ENCODE data around the gene DUSP7.
A peak's percentile ranks its signal among the peaks of the same experiment; 100 is the strongest.

The DUSP7 gene

GRCh38 chr3:52067526-52067925 lies 11.2 kb upstream of the DUSP7 start:
- H3K4me3 ChIP-seq (ENCODE audit: low read depth in 1 of 2, low read length in 2 of 2), result no peak overlapping the region
- no peaks in the 10 kb centered on the region for H3K9me3 ChIP-seq (ENCODE audit: control insufficient read depth in 1 of 2, low read length in 2 of 2)
- peaks cover 7 to 15% of the 10 kb centered on the region in 2 donors for H3K4me1 ChIP-seq (ENCODE audit: control insufficient read depth in 1 of 2, insufficient read depth in 2 of 2, low read length in 2 of 2)
- no peaks in the 10 kb centered on the region for H3K27me3 ChIP-seq (ENCODE audit: control insufficient read depth in 1 of 2, insufficient read depth in 2 of 2, low read length in 2 of 2)
- H3K27ac ChIP-seq (ENCODE audit: low read depth, low read length), result no peak overlapping the region
- no peaks in the 10 kb centered on the region for H3K36me3 ChIP-seq (ENCODE audit: control insufficient read depth in 1 of 2, insufficient read depth in 2 of 2, low read length in 2 of 2)
- no peak overlapping the region for H3K9ac ChIP-seq (ENCODE audit: low read depth in 1 of 2, low read length in 2 of 2)

DNA sequence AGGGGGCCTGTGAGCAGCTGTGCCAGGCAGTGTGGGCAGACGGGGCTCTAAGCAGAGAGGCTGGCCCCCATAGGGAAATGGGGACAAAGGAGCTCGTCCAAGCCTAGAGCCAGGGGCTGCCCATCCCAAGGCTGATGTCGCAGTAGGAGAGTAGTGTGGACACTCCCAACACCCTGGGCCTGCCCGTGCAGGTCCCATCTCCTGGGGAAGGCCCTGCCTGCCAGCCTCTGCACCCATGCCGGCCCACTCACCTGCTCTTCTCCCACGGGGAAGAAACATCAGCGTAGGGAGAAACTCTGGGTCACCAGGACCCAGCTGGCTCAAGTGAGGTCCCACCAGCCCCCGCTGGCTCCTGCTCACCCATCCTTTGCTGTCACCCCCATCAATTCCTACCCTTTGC lies 10.7 kb upstream of the DUSP7 start:
- no peak overlapping the region for H3K4me3 ChIP-seq (ENCODE audit: low read depth in 1 of 2, low read length in 2 of 2)
- H3K27ac ChIP-seq (ENCODE audit: low read depth, low read length), result no peak overlapping the region
- H3K9me3 ChIP-seq (ENCODE audit: control insufficient read depth in 1 of 2, low read length in 2 of 2), result no peaks in the 10 kb centered on the region
- H3K36me3 ChIP-seq (ENCODE audit: control insufficient read depth in 1 of 2, insufficient read depth in 2 of 2, low read length in 2 of 2), result no peaks in the 10 kb centered on the region
- no peaks in the 10 kb centered on the region for H3K27me3 ChIP-seq (ENCODE audit: control insufficient read depth in 1 of 2, insufficient read depth in 2 of 2, low read length in 2 of 2)
- no peak overlapping the region for H3K9ac ChIP-seq (ENCODE audit: low read depth in 1 of 2, low read length in 2 of 2)
- H3K4me1 ChIP-seq (ENCODE audit: control insufficient read depth in 1 of 2, insufficient read depth in 2 of 2, low read length in 2 of 2), result peaks cover 7 to 15% of the 10 kb centered on the region in 2 donors

GRCh38 chr3:52065264-52065756 lies 8.9 kb upstream of the DUSP7 start:
- Histone ChIP-seq H3K9ac (ENCODE audit: low read depth in 1 of 2, low read length in 2 of 2) (no peak overlapping the region), H3K27ac (ENCODE audit: low read depth, low read length) (no peak overlapping the region), H3K4me1 (ENCODE audit: control insufficient read depth in 1 of 2, insufficient read depth in 2 of 2, low read length in 2 of 2) (peaks cover 15 to 19% of the 10 kb centered on the region in 2 donors), H3K36me3 (ENCODE audit: control insufficient read depth in 1 of 2, insufficient read depth in 2 of 2, low read length in 2 of 2) (no peaks in the 10 kb centered on the region), H3K9me3 (ENCODE audit: control insufficient read depth in 1 of 2, low read length in 2 of 2) (no peaks in the 10 kb centered on the region), H3K4me3 (ENCODE audit: low read depth in 1 of 2, low read length in 2 of 2) (no peak overlapping the region), H3K27me3 (ENCODE audit: control insufficient read depth in 1 of 2, insufficient read depth in 2 of 2, low read length in 2 of 2) (no peaks in the 10 kb centered on the region)

- H3K27me3 ChIP-seq (ENCODE audit: control insufficient read depth in 1 of 2, insufficient read depth in 2 of 2, low read length in 2 of 2), result no peaks in the 10 kb centered on the region
- H3K4me3 ChIP-seq (ENCODE audit: low read depth in 1 of 2, low read length in 2 of 2), result no peak overlapping the region
- H3K9ac ChIP-seq (ENCODE audit: low read depth in 1 of 2, low read length in 2 of 2), result no peak overlapping the region
- H3K36me3 ChIP-seq (ENCODE audit: control insufficient read depth in 1 of 2, insufficient read depth in 2 of 2, low read length in 2 of 2), result no peaks in the 10 kb centered on the region
- no peak overlapping the region for H3K27ac ChIP-seq (ENCODE audit: low read depth, low read length)
- H3K9me3 ChIP-seq (ENCODE audit: control insufficient read depth in 1 of 2, low read length in 2 of 2), result no peaks in the 10 kb centered on the region
- H3K4me1 ChIP-seq (ENCODE audit: control insufficient read depth in 1 of 2, insufficient read depth in 2 of 2, low read length in 2 of 2), result peaks cover 15 to 19% of the 10 kb centered on the region in 2 donors
These were observed 8.2 kb upstream of the DUSP7 start for GRCh38 chr3:52064561-52064960.

GRCh38 chr3:52063026-52063723 lies 6.8 kb upstream of the DUSP7 start:
- no peak overlapping the region for H3K9ac ChIP-seq (ENCODE audit: low read depth in 1 of 2, low read length in 2 of 2)

GRCh38 chr3:52062505-52062904 lies 6.1 kb upstream of the DUSP7 start:
- Histone ChIP-seq H3K27ac (ENCODE audit: low read depth, low read length) (no peak overlapping the region), H3K4me1 (ENCODE audit: control insufficient read depth in 1 of 2, insufficient read depth in 2 of 2, low read length in 2 of 2) (peaks cover 14 to 17% of the 10 kb centered on the region in 2 donors), H3K9ac (ENCODE audit: low read depth in 1 of 2, low read length in 2 of 2) (no peak overlapping the region)

More at GRCh38 chr3:52063026-52063723, 6.8 kb upstream of the DUSP7 start:
- H3K36me3 ChIP-seq (ENCODE audit: control insufficient read depth in 1 of 2, insufficient read depth in 2 of 2, low read length in 2 of 2), result no peaks in the 10 kb centered on the region
- no peak overlapping the region for H3K4me3 ChIP-seq (ENCODE audit: low read depth in 1 of 2, low read length in 2 of 2)
- H3K4me1 ChIP-seq (ENCODE audit: control insufficient read depth in 1 of 2, insufficient read depth in 2 of 2, low read length in 2 of 2), result peaks cover 8 to 12% of the 10 kb centered on the region in 2 donors
- H3K27me3 ChIP-seq (ENCODE audit: control insufficient read depth in 1 of 2, insufficient read depth in 2 of 2, low read length in 2 of 2), result no peaks in the 10 kb centered on the region
- H3K27ac ChIP-seq (ENCODE audit: low read depth, low read length), result no peak overlapping the region
- H3K9me3 ChIP-seq (ENCODE audit: control insufficient read depth in 1 of 2, low read length in 2 of 2), result no peaks in the 10 kb centered on the region

GRCh38 chr3:52061121-52061910 lies 4.9 kb upstream of the DUSP7 start:
- Histone ChIP-seq H3K4me1 (ENCODE audit: control insufficient read depth in 1 of 2, insufficient read depth in 2 of 2, low read length in 2 of 2) (peaks cover 18 to 23% of the 10 kb centered on the region in 2 donors), H3K4me3 (ENCODE audit: low read depth in 1 of 2, low read length in 2 of 2) (no peak overlapping the region)

More at GRCh38 chr3:52062505-52062904, 6.1 kb upstream of the DUSP7 start:
- Histone ChIP-seq H3K27me3 (ENCODE audit: control insufficient read depth in 1 of 2, insufficient read depth in 2 of 2, low read length in 2 of 2) (no peaks in the 10 kb centered on the region), H3K36me3 (ENCODE audit: control insufficient read depth in 1 of 2, insufficient read depth in 2 of 2, low read length in 2 of 2) (no peaks in the 10 kb centered on the region), H3K9me3 (ENCODE audit: control insufficient read depth in 1 of 2, low read length in 2 of 2) (no peaks in the 10 kb centered on the region), H3K4me3 (ENCODE audit: low read depth in 1 of 2, low read length in 2 of 2) (no peak overlapping the region)

DNA sequence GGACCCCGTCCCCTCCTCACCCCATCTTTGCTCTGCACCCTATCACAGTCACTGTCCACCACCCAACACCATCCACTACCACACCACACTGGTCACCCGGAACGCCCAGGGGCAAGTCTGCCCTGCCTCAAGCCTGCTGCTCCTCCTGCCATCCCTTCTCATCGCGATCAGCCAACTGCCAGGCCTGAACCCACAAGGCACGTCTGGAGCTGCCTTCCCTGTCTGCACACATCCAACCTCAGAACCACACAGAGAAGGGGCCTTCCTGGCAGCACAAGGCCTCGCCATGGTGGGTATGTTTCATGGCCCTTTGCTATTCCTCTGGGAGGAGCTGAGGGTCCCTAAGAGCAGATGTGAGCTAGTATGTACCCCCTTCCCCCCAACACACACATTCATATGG lies 3.4 kb upstream of the DUSP7 start:
- Histone ChIP-seq H3K27me3 (ENCODE audit: control insufficient read depth in 1 of 2, insufficient read depth in 2 of 2, low read length in 2 of 2) (no peaks in the 10 kb centered on the region), H3K4me3 (ENCODE audit: low read depth in 1 of 2, low read length in 2 of 2) (no peak overlapping the region), H3K27ac (ENCODE audit: low read depth, low read length) (no peak overlapping the region), H3K9ac (ENCODE audit: low read depth in 1 of 2, low read length in 2 of 2) (no peak overlapping the region), H3K4me1 (ENCODE audit: control insufficient read depth in 1 of 2, insufficient read depth in 2 of 2, low read length in 2 of 2) (peaks cover 16 to 18% of the 10 kb centered on the region in 2 donors), H3K36me3 (ENCODE audit: control insufficient read depth in 1 of 2, insufficient read depth in 2 of 2, low read length in 2 of 2) (no peaks in the 10 kb centered on the region), H3K9me3 (ENCODE audit: control insufficient read depth in 1 of 2, low read length in 2 of 2) (no peaks in the 10 kb centered on the region)

More at GRCh38 chr3:52061121-52061910, 4.9 kb upstream of the DUSP7 start:
- Histone ChIP-seq H3K27me3 (ENCODE audit: control insufficient read depth in 1 of 2, insufficient read depth in 2 of 2, low read length in 2 of 2) (no peaks in the 10 kb centered on the region), H3K9ac (ENCODE audit: low read depth in 1 of 2, low read length in 2 of 2) (no peak overlapping the region), H3K36me3 (ENCODE audit: control insufficient read depth in 1 of 2, insufficient read depth in 2 of 2, low read length in 2 of 2) (no peaks in the 10 kb centered on the region), H3K9me3 (ENCODE audit: control insufficient read depth in 1 of 2, low read length in 2 of 2) (no peaks in the 10 kb centered on the region), H3K27ac (ENCODE audit: low read depth, low read length) (no peak overlapping the region)

DNA sequence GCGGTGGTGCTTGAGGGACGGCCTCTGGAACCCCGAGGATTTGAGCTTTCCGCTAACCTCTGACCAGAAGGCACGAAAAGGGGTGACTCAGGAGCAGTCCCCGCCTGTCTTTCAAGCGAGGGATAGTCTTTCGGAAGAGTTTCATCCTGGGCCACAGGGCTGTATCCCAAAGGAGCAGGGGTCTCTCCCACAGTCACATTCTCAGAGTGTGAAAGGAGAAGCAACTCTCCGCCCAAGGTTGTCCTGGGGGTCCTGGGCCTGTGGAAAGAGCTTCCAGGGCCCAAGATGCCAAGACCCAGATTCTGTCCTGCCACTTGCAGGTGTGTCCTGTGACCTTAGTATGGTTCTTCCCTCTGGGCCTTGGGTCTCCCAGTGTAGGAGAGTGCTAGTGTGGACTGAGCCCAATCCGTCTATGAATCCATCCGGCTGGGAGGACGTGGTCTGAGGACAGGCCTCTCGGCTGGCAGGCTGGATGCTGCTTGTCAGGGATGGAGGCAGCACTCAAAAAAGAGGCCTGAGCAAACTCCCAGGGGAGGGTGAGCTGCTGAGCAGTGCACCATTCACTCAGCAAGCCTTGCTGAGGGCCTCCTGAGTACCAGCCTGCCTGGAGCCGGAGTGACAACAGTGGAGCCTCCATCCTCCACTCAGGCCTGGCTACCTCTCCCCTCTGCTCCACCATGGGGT lies 1.6 kb upstream of the DUSP7 start:
- peaks cover 31 to 35% of the 10 kb centered on the region in 2 donors for H3K4me1 ChIP-seq (ENCODE audit: control insufficient read depth in 1 of 2, insufficient read depth in 2 of 2, low read length in 2 of 2)
- peaks cover 3 to 12% of the 10 kb centered on the region in 2 donors for H3K36me3 ChIP-seq (ENCODE audit: control insufficient read depth in 1 of 2, insufficient read depth in 2 of 2, low read length in 2 of 2)
- peak overlapping the region; percentile 65 to 66 for H3K4me3 ChIP-seq (ENCODE audit: low read depth in 1 of 2, low read length in 2 of 2)
- H3K27me3 ChIP-seq (ENCODE audit: control insufficient read depth in 1 of 2, insufficient read depth in 2 of 2, low read length in 2 of 2), result no peaks in the 10 kb centered on the region
- H3K27ac ChIP-seq (ENCODE audit: low read depth, low read length), result no peak overlapping the region
- H3K9me3 ChIP-seq (ENCODE audit: control insufficient read depth in 1 of 2, low read length in 2 of 2), result no peaks in the 10 kb centered on the region
- peak overlapping the region; percentile 43 to 51 for H3K9ac ChIP-seq (ENCODE audit: low read depth in 1 of 2, low read length in 2 of 2)

Measured in duodenal mucosa (tissue), 2 donors.